Stimulated activated CD4-positive, alpha-beta T cell treated with anti-CD3 and anti-CD28 coated beads, Interleukin-2, amount 100 ng/mL, for 4 hours (primary cell): ENCODE measurements around the gene FNDC3B.
"Not testable (repeated sequence)": the region's sequence is repeated elsewhere in the genome, so short reads cannot be mapped to it uniquely, and the experiment has no call there.

Source experiments
- DNase-seq: peaks from one replicate; pipeline ENCODE4 v3.0.0-alpha.2; 2020; ENCODE audit warnings: low read depth

Gene FNDC3B

GRCh38 chr3:172368556-172368955 is 329.2 kb downstream of the FNDC3B start:
- not testable (repeated sequence) for DNase-seq

GRCh38 chr3:172369590-172370259 is 330.3 kb downstream of the FNDC3B start:
- DNase-seq: no peak

- no peak for DNase-seq
Measured at GRCh38 chr3:172370419-172370818, 331.0 kb downstream of the FNDC3B start.

- DNase-seq: no peak
Measured at GRCh38 chr3:172371544-172371943, 332.2 kb downstream of the FNDC3B start.

- DNase-seq: no peak
Measured at GRCh38 chr3:172372895-172373294, 333.5 kb downstream of the FNDC3B start.

- DNase-seq: no peak
Measured at GRCh38 chr3:172373912-172374311, 334.5 kb downstream of the FNDC3B start.

- DNase-seq: no peak
Measured at GRCh38 chr3:172375206-172375850, 335.9 kb downstream of the FNDC3B start.

- no peak for DNase-seq
Measured at GRCh38 chr3:172376402-172376801, 337.0 kb downstream of the FNDC3B start.

GRCh38 chr3:172376881-172377280 is 337.5 kb downstream of the FNDC3B start:
- DNase-seq: no peak

- DNase-seq: no peak
Measured at GRCh38 chr3:172378439-172378838, 339.1 kb downstream of the FNDC3B start.

GRCh38 chr3:172379372-172379771 is 340.0 kb downstream of the FNDC3B start:
- DNase-seq: no peak

- DNase-seq: no peak
Measured at GRCh38 chr3:172380632-172381031, 341.3 kb downstream of the FNDC3B start.

- DNase-seq: no peak
Measured at GRCh38 chr3:172383306-172383796, 344.0 kb downstream of the FNDC3B start.

GRCh38 chr3:172384836-172385235 is 345.5 kb downstream of the FNDC3B start:
- DNase-seq: no peak

GRCh38 chr3:172387728-172388127 is 348.4 kb downstream of the FNDC3B start:
- no peak for DNase-seq

GRCh38 chr3:172388412-172389078 is 349.2 kb downstream of the FNDC3B start:
- no peak for DNase-seq

GRCh38 chr3:172390792-172391191 is 351.4 kb downstream of the FNDC3B start:
- DNase-seq: no peak

GRCh38 chr3:172391592-172392302 is 352.4 kb downstream of the FNDC3B start:
- no peak for DNase-seq

- DNase-seq: no peak
Measured at GRCh38 chr3:172394692-172395091, 355.3 kb downstream of the FNDC3B start.

- no peak for DNase-seq
Measured at GRCh38 chr3:172396400-172396799, 357.0 kb downstream of the FNDC3B start.

GRCh38 chr3:172397716-172398405 is 358.5 kb downstream of the FNDC3B start:
- no peak for DNase-seq

- DNase-seq: no peak
Measured at GRCh38 chr3:172398484-172398883, 359.1 kb downstream of the FNDC3B start.
